A204.1 (cell line): ENCODE results near the gene EVI2A.
"Not testable (repeated sequence)": the region's sequence is repeated elsewhere in the genome, so short reads cannot be mapped to it uniquely, and the experiment has no call there.

Source experiments
- FAIRE-seq: peaks from 2 replicates; lab custom pipeline; 2012; peaks lifted over from hg19 to GRCh38; lab: Jason Lieb, UNC

EVI2A gene, protein sequence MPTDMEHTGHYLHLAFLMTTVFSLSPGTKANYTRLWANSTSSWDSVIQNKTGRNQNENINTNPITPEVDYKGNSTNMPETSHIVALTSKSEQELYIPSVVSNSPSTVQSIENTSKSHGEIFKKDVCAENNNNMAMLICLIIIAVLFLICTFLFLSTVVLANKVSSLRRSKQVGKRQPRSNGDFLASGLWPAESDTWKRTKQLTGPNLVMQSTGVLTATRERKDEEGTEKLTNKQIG

DNA sequence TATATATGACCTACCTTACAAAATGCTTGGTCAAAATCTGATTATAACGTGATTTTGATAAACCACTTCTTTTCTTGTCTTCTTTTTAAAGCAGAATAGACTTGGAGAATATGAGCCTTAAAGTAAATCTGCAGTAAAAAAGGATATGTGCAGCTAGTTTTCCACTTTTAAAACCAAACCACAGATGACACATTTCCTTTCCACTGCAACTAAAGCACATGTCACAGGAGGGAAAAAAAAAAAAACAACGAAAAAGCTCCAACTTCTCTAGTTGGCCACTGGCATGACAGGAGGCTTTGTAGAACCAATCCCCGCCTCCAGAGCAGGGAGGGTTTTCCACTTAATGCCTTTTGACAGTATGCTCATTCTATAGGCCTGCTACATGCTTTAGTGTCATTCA lies at the start of gene EVI2A:
Gene EVI2A, minus strand, starts transcription at position 142 of the 400 bp plus-strand sequence. CDS start 2,609 bp downstream, outside the sequence.
- no peak for FAIRE-seq

DNA sequence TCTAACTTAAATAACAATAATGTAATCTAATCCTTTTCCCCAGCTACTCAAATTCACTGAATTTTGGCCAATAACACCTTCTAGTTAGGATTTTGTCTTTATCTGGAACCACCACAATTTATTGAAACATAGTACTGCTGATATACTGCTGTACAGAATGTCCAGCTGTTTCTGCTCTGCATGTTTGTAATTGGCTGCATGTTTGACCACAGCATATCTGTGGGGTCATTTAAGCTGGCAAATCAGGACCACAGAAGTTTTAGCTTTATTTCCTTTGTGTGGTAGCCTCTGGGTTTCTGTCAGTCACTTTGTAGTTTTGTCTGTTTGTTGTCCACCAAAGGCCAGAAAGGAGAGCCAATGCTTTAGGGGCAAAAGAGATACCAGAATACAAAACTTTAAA lies 47.8 kb upstream of the EVI2A start:
- FAIRE-seq: no peak

DNA sequence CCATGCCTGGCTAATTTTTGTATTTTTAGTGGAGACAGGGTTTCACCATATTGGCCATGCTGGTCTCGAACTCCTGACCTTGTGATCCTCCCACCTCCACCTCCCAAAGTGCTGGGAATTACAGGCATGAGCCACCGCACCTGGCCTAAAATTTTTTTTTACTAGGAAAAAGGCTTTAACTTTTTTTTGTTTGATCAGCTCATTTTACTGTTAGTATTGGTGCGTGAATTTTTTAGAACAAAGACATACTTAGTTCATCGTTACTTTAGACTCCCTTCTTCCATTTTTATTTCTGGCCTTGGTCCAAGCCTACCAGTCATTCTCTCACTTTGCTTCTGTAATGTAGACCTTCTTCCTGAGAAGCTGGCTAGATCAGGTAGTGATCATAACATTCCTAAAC lies 44.7 kb upstream of the EVI2A start:
- FAIRE-seq: no peak

DNA sequence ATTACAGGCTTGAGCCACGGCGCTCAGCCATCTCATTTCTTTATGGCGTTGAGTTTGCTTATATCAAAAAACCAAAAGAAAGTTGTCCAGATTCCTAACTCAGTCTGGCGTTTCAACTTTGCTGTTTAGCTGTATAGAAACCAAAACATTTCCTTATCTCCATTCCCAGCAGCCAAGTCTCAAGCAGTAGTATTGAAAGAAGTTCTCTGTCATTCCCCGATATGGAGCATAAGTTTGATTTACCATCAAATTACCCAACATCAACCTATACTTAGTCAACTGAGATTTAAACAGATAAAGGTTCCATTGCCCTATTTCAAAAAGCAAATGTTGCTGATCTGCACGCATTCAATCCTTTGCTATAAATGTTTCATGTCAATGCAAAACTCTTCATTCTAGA lies 42.6 kb upstream of the EVI2A start:
- no peak for FAIRE-seq

DNA sequence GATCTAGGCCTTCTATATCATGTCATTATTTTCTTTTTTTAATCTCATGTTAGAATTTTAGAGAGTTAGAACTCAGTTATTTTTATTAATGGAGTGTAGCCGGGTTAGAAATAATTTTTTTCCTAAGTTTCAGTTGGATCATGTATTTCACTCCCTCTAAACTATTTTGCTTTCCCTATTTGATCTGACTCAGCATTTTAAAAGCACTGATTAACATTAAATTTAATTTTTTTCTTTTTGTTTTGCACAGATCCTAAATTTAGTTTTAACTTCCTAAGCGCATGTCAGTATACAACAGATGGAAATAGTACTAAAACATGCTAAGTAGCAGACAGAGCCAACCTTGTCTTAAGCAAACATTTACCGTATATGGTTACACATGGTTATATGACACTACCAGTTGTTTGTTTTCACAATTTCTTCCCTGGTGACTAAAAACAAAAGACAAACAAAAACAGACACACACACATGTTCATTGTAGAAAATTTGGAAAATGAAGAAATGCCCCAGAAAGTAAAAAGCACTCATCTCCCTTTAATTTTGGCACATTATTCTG lies 36.5 kb upstream of the EVI2A start:
- FAIRE-seq: no peak

DNA sequence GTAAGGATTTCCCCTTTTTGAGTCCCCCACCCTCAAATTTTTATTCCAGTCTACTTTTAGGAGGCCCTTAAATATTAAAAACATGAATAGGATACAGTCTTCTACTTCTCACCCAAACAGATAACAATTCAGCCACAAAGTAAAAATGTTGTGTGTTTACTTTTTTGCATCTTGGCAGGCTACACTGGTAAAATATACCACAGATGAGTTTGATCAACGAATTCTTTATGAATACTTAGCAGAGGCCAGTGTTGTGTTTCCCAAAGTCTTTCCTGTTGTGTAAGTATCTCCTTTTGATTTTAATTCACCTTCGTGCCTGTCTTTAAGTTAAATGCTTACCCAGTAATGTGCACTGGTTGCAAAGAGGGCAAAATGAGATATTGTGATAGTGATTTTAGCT lies 35.7 kb upstream of the EVI2A start:
- FAIRE-seq: no peak

DNA sequence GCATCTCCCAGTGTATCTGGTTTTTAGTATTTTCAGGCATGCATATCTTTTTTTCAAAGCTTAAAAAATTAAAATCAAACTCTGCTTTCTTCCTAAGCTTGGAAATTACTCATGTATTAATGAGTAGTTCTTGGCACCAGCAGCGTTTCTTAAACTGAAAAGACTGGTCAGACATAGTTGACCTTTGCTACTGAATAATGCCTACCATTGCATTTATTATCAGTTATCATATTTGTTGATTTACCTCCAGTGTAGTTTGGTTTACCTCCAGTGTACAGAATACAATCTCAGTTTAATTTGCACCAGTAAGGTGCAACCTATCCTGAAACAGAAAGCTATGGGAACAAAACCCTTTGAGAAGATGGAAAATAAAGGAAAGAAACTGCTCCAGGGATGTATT lies 34.5 kb upstream of the EVI2A start:
- no peak for FAIRE-seq

DNA sequence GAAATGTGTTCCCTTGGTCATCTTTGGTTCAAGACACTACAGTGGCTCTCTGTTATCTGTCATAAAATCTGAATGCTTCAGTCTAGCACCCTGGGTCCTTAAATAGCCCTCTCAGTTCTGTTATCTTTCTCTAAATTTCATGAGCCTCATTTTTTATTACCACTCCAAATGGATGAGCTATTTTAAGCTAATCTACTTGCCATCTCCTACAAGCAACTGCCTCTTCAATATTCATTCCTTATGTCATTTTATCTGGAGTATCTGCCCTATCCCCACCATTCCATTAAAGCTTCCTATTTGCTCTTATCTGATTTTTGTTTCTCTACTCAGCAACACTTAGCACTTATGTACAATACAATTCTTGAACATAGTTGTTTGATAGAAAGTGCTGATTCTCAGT lies 28.0 kb upstream of the EVI2A start:
- no peak for FAIRE-seq

DNA sequence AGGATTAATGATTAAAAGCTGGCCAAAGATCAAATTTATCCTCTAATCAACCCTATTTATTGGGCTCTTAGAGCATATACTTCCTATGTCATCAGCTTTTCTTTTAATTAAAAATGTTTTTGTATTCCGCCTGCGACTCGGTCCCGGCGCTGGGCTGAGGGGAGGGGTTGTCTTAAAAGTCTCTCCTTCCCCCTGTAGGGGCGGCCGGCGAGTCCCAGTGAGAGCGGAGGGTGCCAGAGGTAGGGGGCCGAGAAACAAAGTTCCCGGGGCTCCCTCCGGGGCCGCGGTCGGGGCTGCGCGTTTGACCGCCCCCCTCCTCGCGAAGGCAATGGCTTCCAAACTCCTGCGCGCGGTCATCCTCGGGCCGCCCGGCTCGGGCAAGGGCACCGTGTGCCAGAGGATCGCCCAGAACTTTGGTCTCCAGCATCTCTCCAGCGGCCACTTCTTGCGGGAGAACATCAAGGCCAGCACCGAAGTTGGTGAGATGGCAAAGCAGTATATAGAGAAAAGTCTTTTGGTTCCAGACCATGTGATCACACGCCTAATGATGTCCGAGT lies 23.8 kb upstream of the EVI2A start:
- not testable (repeated sequence) for FAIRE-seq

DNA sequence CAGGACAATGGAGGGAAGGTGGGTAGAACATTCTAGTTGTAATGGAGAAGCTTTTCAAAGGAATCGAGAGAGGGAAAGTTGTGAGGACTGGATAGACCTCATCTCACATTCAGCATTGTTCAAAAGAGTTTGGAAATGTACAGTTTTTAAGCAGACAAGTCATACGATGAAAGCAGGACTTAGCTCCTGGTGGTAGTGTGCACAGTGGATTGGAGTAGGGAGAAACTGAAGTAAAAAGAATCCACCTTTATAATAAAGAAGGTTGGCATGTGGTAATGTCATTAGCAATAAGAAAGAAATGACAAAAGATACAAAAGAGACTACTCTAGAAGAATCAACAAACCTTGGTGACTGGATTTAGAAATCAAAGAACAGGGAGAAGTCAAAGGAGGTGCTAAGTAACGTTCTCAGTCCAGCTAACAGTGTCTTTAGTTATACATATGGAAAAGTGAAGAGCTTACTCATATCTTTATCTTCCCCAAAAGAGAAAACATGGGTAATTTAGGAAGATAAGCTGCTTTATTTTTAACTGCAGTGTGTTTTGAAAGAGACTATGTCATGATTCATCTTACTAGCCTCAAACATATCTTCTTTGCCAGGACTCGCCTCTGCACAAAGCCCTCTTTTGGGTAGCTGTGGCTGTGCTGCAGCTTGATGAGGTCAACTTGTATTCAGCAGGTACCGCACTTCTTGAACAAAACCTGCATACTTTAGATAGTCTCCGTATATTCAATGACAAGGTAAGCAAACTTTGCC lies 18.7 kb upstream of the EVI2A start:
- FAIRE-seq: no peak

DNA sequence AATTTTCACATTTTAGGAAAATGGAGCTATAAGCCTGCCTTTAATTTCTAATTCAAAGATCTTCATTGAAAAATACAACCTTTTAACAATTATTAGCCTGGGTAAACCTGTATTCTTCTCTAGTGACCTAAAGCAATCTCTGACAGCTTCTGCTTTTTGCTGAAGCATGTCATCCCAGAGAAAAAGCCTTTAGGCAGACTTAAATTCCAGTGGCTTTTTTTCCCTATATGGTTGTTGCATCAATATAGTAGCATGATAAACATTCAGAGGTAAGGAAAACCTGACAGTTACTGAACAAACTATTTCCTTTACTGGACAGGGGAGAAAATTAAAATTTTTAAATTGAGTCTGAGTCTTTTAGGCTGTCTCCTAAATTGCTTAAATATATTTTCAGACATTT lies 7.8 kb upstream of the EVI2A start:
- no peak for FAIRE-seq

DNA sequence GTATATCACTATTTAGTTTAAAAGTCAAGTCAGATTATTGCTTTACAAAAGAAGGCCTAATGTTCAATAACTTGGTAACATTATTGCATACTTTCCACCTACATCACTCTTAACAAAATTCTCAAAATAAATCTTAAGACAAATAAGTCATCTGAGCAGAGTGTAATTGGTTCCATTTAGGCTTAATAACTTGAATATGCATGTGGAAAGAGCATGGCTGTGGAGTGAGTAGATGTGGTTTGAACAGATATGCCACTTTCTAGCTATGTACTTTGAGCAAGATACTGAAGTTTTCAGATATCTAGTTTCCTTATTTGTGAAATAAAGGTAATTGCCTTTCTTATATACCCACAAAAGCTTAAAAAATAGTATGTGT lies 6.7 kb upstream of the EVI2A start:
- peak; percentile 16 for FAIRE-seq

DNA sequence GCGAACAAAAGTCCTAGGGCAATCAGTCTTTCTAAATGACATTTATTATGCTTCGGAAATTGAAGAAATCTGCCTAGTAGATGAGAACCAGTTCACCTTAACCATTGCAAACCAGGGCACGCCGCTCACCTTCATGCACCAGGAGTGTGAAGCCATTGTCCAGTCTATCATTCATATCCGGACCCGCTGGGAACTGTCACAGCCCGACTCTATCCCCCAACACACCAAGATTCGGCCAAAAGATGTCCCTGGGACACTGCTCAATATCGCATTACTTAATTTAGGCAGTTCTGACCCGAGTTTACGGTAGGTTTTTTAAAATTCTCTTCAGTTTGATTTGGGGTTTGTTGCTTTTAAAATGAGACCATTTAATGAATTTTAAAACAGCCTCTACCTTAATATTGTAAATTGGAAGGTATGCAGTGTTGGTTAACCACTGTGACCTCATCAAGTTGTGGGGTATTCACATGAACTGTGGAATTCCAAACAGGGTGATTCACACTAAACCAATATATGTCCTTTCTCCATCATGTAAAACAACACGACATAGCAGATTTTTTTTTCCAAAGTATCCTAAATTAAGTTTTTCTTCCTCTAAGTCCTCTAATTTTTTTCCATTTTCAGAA lies 6.2 kb upstream of the EVI2A start:
- no peak for FAIRE-seq

DNA sequence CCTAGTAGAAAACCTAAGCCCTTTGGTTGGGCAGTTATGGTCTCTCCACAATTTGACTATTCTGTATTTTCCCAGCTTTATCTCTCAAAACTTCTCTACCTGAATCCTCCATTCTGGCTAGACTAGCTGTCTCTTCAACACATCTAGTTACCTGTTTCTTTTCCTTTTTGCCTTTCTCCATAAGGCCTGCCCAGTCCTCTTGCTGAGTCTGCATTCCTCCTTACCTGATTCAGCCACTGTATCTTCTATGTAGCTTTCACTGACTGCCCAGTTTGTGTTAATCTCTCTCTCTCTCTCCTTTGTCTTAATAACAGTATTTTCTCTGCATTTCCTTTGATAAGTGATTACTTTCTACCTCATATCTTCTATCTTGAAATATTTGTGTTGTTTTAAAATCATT lies 2.1 kb upstream of the EVI2A start:
- FAIRE-seq: peak; percentile 48

DNA sequence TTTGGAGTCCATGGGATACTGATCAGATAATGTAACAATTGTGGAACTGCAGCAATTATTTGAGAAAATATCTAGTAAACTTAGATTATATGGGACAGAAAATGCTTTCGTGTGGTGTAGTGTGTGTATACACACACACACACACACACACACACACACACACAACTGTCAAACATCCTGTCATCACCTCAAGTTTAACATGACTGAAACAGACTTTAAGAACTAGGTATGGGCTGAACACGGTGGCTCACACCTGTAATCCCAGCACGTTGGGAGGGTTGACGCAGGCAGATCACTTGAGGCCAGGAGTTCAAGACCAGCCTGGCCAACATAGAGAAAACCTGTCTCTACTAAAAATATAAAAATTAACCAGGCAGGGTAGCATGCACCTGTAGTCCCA lies 544 bp upstream of the EVI2A start:
- FAIRE-seq: no peak

DNA sequence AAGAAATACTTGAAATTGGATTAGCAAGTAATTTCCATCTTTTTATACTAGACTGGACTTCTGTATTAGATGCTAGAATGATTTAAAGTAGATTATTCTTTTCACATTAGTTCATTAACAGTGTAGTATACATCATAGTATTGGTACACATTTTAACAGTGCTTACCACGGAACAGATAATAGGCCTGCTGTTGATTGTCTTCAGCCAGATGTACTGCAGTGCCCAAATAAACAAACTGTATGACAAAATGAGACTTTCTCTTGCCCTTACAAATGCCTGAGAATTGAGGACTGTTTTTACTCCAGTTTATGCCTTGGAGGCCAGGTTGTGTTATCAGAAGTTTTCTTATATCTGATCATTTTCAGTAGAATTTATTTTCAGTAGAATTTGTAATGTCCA lies 631 bp downstream of the EVI2A start:
- no peak for FAIRE-seq

DNA sequence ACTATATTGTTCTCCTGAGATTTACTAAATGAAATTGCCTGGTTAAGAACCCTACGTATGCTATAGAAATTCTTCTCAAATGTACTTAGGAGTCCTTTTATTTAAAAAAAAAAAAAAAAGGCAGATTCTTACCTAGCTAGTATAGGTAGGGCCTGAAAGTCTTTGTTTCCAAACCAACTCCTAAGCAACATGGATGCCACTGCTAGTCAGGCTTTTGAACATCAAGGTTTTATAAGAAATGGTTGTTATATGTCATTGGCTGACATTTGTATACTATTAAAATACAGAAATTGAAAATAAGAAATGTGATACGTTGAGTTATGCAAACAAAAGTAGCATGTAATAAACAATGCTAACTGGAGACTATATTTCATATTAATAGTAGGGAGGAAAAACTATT lies 1.2 kb downstream of the EVI2A start:
- no peak for FAIRE-seq

DNA sequence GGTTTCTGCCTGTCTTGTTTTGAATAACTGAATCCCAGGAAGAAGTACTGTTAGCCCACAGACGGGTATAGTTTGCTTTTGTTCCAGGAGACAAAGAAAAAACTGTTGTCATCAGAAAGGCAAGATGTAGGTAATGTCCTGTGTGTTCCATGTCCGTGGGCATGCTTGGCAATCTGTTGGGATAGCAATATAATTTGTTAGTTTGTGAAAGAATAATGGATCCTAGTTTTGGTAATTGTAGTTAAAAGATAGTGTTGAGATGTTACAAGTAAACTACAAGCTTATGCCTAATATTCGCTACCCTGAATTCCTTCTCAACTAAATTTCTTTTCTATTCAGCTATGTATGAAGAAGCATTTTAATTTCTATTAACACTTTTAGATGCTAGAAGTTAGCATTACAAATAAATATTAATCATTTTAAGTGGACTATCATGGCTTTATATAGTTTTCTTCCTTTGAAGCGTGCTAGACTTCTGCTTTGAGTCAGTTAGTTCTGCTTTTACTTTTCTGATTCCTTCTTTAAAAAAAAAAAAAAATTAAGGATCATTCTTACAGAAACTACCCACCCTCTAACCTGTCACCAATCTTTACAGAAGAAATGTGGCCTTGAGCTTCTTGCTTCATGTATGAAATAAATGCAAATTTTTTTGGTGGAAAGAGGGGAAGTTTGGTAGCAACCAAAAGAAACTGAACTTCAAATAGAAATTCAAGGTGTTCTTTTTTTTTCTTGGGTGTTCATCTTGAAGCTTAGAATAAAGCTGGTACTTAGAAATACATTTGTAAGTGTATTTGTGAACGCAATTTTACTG lies 2.4 kb downstream of the EVI2A start:
- no peak for FAIRE-seq

DNA sequence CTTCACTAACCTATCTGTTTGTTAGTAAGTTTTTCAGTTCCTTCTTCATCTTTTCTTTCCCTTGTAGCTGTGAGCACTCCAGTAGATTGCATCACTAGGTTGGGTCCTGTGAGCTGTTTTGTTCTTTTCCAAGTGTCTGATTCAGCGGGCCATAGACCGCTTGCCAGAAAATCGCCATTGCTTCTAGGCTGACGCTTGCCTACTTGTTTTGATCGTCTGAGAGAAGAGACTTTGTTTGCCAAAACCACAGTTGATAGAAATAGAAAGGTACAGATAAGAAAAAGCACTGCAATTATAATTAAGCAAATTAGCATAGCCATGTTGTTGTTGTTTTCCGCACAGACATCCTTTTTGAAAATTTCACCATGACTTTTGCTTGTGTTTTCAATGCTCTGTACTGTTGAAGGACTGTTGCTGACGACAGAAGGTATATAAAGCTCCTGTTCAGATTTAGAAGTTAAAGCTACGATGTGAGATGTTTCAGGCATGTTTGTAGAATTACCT lies 3.1 kb downstream of the EVI2A start:
- no peak for FAIRE-seq

DNA sequence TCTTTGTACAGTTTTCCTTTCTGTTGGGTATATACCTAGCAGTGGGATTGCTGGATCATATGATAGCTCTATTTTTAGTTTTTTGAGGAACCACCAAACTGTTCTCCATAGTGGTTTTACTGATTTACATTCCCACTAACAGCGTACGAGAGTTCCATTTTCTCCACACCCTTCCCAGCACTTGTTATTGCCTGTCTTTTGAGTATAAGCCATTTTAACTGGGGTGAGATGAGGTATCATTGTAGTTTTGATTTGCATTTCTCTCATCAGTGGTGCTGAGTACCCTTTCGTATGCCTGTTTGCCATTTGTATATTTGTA lies 6.7 kb downstream of the EVI2A start:
- no peak for FAIRE-seq

DNA sequence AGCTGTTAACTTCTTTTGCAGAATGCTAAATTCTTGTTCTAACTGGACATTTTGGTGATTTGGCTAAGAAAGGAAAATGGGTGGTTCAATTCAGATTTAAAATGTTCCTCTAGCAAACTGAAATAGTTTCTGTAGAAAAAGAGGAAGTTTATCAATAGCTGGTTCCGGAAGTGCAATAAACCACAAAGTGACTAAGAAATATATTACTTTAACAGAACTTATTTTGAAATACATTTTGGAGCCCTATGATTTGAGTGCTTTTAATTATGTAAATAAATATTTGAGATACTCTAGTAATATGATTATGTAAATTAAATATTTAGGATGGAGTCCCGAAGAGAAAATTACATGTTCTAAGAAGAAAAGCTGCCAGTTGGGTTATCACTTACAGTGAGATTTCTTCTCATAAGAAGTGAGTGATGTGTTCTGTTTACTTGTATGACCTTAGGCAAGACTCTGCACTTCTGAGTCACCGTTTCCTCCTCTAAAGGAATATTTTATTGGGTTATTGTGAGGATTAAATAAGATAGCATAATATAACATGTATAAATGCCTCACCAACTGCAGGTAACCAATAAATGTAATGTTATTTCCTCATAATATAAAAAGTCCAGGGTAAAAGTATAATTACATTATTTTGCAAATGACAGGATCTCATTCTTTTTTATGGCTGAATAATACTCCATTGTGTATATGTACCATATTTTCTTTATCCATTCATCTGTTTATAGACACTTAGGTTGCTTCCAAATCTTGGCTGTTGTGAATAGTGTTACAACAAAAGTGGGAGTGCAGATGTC lies 7.2 kb downstream of the EVI2A start, which contains the start of gene EVI2B:
Gene EVI2B, minus strand, starts transcription at position 73 of the 800 bp plus-strand sequence. CDS start 8,445 bp downstream, outside the sequence.
- FAIRE-seq: no peak
